Parathyroid adenoma (tissue), 2 donors: ENCODE results near the gene SLC5A10.

ENCODE experiments used
- H2AFZ ChIP-seq: fragments of 300-600 bp; sonication (generic); one replicate; pipeline ENCODE4 v1.7.0; 2017; ENCODE audit warnings: antibody characterized with exemption, mild to moderate bottlenecking
- H3K27ac ChIP-seq: fragments of 300-600 bp; sonication (generic); one replicate; pipeline ENCODE4 v1.7.0; 2017
- H3K27me3 ChIP-seq: fragments of 300-600 bp; sonication (generic); one replicate; pipeline ENCODE4 v1.7.0; 2017; ENCODE audit warnings: low read length; ENCODE audit not compliant: control insufficient read depth, insufficient read depth
- H3K36me3 ChIP-seq: fragments of 300-600 bp; sonication (generic); one replicate; pipeline ENCODE4 v1.7.0; 2017; ENCODE audit warnings: low read length; ENCODE audit not compliant: control insufficient read depth, insufficient read depth
- H3K4me1 ChIP-seq: fragments of 300-600 bp; sonication (generic); one replicate; pipeline ENCODE4 v1.7.0; 2017; ENCODE audit warnings: control low read depth
- H3K4me2 ChIP-seq: fragments of 300-600 bp; sonication (generic); one replicate; pipeline ENCODE4 v1.7.0; 2017; ENCODE audit warnings: low read length
- H3K4me3 ChIP-seq: fragments of 300-600 bp; sonication (generic); one replicate; pipeline ENCODE4 v1.7.0; 2017; ENCODE audit warnings: low read depth, low read length
- H3K79me2 ChIP-seq: fragments of 300-600 bp; sonication (generic); one replicate; pipeline ENCODE4 v1.7.0; 2017; ENCODE audit warnings: control low read depth
- H3K9ac ChIP-seq: fragments of 300-600 bp; sonication (generic); one replicate; pipeline ENCODE4 v1.7.0; 2017; ENCODE audit warnings: mild to moderate bottlenecking
- H3K9me3 ChIP-seq: fragments of 300-600 bp; sonication (generic); one replicate; pipeline ENCODE4 v1.7.0; 2017; ENCODE audit warnings: low read length; ENCODE audit not compliant: control insufficient read depth
- TF ChIP-seq, protein P1 (sequence below): fragments of 300-600 bp; sonication (generic); IDR thresholded peaks from one replicate; pipeline ENCODE4 v1.7.0; 2017; ENCODE audit warnings: antibody characterized with exemption, mild to moderate bottlenecking
- donor health status: primary hyperparathyroidism.

SLC5A10 gene

DNA sequence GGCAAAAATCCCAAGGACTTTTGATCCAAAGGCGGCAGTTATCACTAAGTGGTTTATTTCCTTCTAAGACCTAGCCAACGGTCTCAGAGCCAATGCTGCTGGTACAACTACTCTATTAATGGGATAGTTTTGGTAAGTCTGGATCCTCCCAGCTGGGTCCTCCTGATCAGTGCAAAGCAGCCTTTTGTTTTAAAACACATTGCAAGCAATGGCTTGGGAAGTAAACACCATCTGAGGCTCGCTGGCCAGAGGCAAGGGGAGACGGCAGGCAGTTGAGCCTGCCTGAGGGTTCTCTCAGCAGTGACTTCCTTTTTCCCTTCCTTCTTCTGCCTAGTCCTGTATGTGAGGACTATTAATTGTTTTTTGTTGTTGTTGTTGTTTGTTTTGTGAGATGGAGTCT is 1.6 kb upstream of the SLC5A10 start:
- Histone ChIP-seq H2AFZ (no peak overlapping the region), H3K27me3 (no peaks in the 10 kb centered on the region), H3K9ac (no peak overlapping the region), H3K4me3 (no peak overlapping the region), H3K27ac (no peak overlapping the region), H3K4me2 (no peak overlapping the region), H3K4me1 (no peaks in the 10 kb centered on the region), H3K36me3 (no peaks in the 10 kb centered on the region), H3K9me3 (no peaks in the 10 kb centered on the region), H3K79me2 (no peaks in the 10 kb centered on the region)
- TF ChIP-seq, protein P1, sequence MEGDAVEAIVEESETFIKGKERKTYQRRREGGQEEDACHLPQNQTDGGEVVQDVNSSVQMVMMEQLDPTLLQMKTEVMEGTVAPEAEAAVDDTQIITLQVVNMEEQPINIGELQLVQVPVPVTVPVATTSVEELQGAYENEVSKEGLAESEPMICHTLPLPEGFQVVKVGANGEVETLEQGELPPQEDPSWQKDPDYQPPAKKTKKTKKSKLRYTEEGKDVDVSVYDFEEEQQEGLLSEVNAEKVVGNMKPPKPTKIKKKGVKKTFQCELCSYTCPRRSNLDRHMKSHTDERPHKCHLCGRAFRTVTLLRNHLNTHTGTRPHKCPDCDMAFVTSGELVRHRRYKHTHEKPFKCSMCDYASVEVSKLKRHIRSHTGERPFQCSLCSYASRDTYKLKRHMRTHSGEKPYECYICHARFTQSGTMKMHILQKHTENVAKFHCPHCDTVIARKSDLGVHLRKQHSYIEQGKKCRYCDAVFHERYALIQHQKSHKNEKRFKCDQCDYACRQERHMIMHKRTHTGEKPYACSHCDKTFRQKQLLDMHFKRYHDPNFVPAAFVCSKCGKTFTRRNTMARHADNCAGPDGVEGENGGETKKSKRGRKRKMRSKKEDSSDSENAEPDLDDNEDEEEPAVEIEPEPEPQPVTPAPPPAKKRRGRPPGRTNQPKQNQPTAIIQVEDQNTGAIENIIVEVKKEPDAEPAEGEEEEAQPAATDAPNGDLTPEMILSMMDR, result no peak

DNA sequence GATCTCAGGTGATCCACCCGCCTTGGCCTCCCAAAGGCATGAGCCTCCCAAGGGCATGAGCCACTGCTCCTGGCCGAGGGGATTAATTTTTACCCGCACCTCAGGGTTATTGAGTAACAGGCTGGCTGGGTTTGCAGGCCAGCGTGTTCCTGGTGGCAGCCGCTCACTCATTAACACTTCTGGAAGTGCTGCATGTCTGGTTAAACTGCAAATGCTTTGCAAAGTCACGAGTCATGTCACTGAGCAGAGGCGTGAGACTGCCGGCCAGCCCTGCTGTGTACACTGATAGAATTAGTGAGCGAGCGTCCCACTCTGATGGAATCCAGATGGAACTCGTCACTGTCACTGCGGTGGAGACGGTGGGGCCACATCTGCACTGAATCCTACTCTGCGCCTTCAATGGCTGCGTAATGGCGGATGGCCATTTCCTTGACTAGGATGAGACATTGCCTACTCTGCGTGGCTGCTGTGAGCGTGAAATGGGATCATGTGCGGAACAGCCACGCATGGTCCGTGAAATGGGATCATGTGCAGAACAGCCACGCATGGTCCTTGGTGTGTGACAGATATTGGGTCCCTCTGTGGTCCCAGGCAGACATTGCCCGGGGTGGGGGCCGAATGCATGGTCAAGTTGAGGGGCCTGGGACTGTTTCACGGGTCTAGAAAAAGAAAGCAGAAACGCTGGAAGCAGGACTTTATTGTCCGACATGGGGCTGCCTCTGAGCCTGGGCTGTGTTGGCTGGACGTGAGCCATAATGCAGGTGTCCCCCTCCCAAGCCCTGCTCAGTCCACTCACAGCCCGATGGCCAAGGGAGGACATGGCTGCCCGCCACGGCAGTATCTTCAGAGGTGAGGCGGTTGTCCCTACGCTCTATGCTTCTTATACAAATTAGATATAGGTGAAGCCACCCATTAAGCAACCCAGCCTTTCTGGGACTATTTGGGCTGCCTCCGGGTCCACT is 740 bp upstream of the SLC5A10 start:
- no peaks in the 10 kb centered on the region for H3K27me3 ChIP-seq
- H3K79me2 ChIP-seq, result no peaks in the 10 kb centered on the region
- no peak overlapping the region for H3K9ac ChIP-seq
- TF ChIP-seq, protein P1, result no peak
- H3K36me3 ChIP-seq, result no peaks in the 10 kb centered on the region
- H3K27ac ChIP-seq, result no peak overlapping the region
- H3K4me1 ChIP-seq, result no peaks in the 10 kb centered on the region
- H2AFZ ChIP-seq, result no peak overlapping the region
- H3K9me3 ChIP-seq, result no peaks in the 10 kb centered on the region
- H3K4me2 ChIP-seq, result no peak overlapping the region
- H3K4me3 ChIP-seq, result no peak overlapping the region

- TF ChIP-seq, protein P1, result no peak
- no peak overlapping the region for H3K9ac ChIP-seq
Measured at GRCh38 chr17:18953231-18953728, 1.3 kb downstream of the SLC5A10 start.

DNA sequence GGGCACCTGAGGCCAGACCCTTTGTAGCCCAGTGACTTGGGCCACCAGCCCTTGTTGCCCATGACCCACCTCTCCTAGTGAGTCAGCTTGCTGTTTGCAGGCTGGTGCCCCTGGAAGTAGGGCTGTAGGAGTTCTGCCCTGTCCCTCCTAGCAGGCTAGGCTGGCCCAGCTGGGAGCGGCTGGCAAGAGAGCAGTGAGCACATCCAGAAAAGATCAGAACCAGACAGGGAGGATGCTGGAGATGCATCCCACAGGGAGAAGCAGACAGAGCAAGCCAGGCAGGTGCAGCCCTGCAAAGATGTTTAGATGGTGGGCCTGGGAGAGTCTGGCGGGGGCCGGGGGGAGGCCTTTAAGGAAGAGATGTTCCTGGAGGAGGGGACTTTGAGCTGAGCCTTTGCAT is 2.4 kb downstream of the SLC5A10 start:
- H3K4me1 ChIP-seq, result no peaks in the 10 kb centered on the region
- no peak overlapping the region for H2AFZ ChIP-seq
- no peaks in the 10 kb centered on the region for H3K79me2 ChIP-seq
- H3K9me3 ChIP-seq, result no peaks in the 10 kb centered on the region
- H3K4me2 ChIP-seq, result no peak overlapping the region
- H3K27me3 ChIP-seq, result no peaks in the 10 kb centered on the region
- no peak overlapping the region for H3K27ac ChIP-seq
- TF ChIP-seq, protein P1, result no peak
- no peaks in the 10 kb centered on the region for H3K36me3 ChIP-seq
- no peak overlapping the region for H3K4me3 ChIP-seq
- H3K9ac ChIP-seq, result no peak overlapping the region

More at GRCh38 chr17:18953231-18953728, 1.3 kb downstream of the SLC5A10 start:
- Histone ChIP-seq H3K27ac (no peak overlapping the region), H3K79me2 (no peaks in the 10 kb centered on the region), H2AFZ (no peak overlapping the region), H3K4me1 (no peaks in the 10 kb centered on the region), H3K36me3 (no peaks in the 10 kb centered on the region), H3K9me3 (no peaks in the 10 kb centered on the region), H3K4me3 (no peak overlapping the region), H3K4me2 (no peak overlapping the region), H3K27me3 (no peaks in the 10 kb centered on the region)
